ENCODE data around the gene TBCB. TPM values are rescaled to one million over a fixed set of nuclear protein-coding genes. Genes with fewer than 3 reads are reported as not detected.

The TBCB gene
- total RNA-seq, 2 donors from 2014 or later, result 82.3 to 115 TPM

GRCh38 chr19:36079389-36079945 lies 35.8 kb upstream of the TBCB start:
- Histone ChIP-seq H3K9ac (ENCODE audit: low read depth in 2 of 2, low read length in 2 of 2) (no peak overlapping the region), H3K4me3 (no peak overlapping the region), H3K27me3 (no peaks in the 10 kb centered on the region), H3K36me3 (no peaks in the 10 kb centered on the region), H3K27ac (no peak overlapping the region), H3K4me1 (no peaks in the 10 kb centered on the region), H3K9me3 (no peaks in the 10 kb centered on the region)
- no peak for DNase-seq
- no peak for TF ChIP-seq CTCF (IDR thresholded peaks at IDR 0.05)
- intact Hi-C loops (cut with DNase I), result no loop called here

GRCh38 chr19:36081385-36081784 lies 33.9 kb upstream of the TBCB start:
- intact Hi-C loops (cut with DNase I), result no loop called here
- Histone ChIP-seq H3K27me3 (no peaks in the 10 kb centered on the region), H3K27ac (no peak overlapping the region), H3K36me3 (no peaks in the 10 kb centered on the region), H3K9me3 (no peaks in the 10 kb centered on the region), H3K4me3 (no peak overlapping the region), H3K9ac (ENCODE audit: low read depth in 2 of 2, low read length in 2 of 2) (no peak overlapping the region), H3K4me1 (no peaks in the 10 kb centered on the region)
- no peak for DNase-seq
- no peak for TF ChIP-seq CTCF (IDR thresholded peaks at IDR 0.05)

GRCh38 chr19:36081894-36082293 lies 33.4 kb upstream of the TBCB start:
- no peak for DNase-seq
- Histone ChIP-seq H3K9me3 (no peaks in the 10 kb centered on the region), H3K27ac (no peak overlapping the region), H3K4me1 (no peaks in the 10 kb centered on the region), H3K4me3 (no peak overlapping the region), H3K9ac (ENCODE audit: low read depth in 2 of 2, low read length in 2 of 2) (no peak overlapping the region), H3K36me3 (no peaks in the 10 kb centered on the region), H3K27me3 (no peaks in the 10 kb centered on the region)
- TF ChIP-seq CTCF (IDR thresholded peaks at IDR 0.05), result no peak
- intact Hi-C loops (cut with DNase I), result no loop called here

- no peaks in the 10 kb centered on the region for H3K4me1 ChIP-seq
- H3K27me3 ChIP-seq, result no peaks in the 10 kb centered on the region
- no peak overlapping the region for H3K9ac ChIP-seq (ENCODE audit: low read depth in 2 of 2, low read length in 2 of 2)
- no peak overlapping the region for H3K27ac ChIP-seq
- TF ChIP-seq CTCF (IDR thresholded peaks at IDR 0.05), result no peak
- no peaks in the 10 kb centered on the region for H3K36me3 ChIP-seq
- intact Hi-C loops (cut with DNase I), result no loop called here
- DNase-seq, result no peak
- no peaks in the 10 kb centered on the region for H3K9me3 ChIP-seq
- H3K4me3 ChIP-seq, result no peak overlapping the region
Observed at GRCh38 chr19:36082916-36083315, 32.4 kb upstream of the TBCB start.

- H3K27ac ChIP-seq, result no peak overlapping the region
- H3K4me1 ChIP-seq, result no peaks in the 10 kb centered on the region
- no peak overlapping the region for H3K4me3 ChIP-seq
- no peaks in the 10 kb centered on the region for H3K36me3 ChIP-seq
- DNase-seq, result no peak
- TF ChIP-seq CTCF (IDR thresholded peaks at IDR 0.05), result no peak
- intact Hi-C loops (cut with DNase I), result no loop called here
- no peak overlapping the region for H3K9ac ChIP-seq (ENCODE audit: low read depth in 2 of 2, low read length in 2 of 2)
- H3K27me3 ChIP-seq, result no peaks in the 10 kb centered on the region
- no peaks in the 10 kb centered on the region for H3K9me3 ChIP-seq
Observed at GRCh38 chr19:36084231-36085009, 30.8 kb upstream of the TBCB start.

Data from colonic mucosa (tissue), 4 donors.